Neural progenitor cell (in vitro differentiated cells): ENCODE measurements around the gene FGFR2.

Experiments used
- EZH2 ChIP-seq: fragments of 200-600 bp; sonication (generic); IDR thresholded peaks from 2 replicates; pipeline ENCODE4 v1.6.1; 2017; ENCODE audit warnings: antibody characterized with exemption, mild to moderate bottlenecking, moderate library complexity
- EZH2phosphoT487 ChIP-seq: fragments of 200-600 bp; sonication (generic); IDR thresholded peaks from 2 replicates; pipeline ENCODE4 v1.6.1; 2017; ENCODE audit warnings: antibody characterized with exemption
- TF ChIP-seq, protein P1 (sequence below): fragments of 200-600 bp; sonication (generic); IDR thresholded peaks from 2 replicates; pipeline ENCODE4 v1.5.1; 2017; ENCODE audit warnings: antibody characterized with exemption, mild to moderate bottlenecking

DNA sequence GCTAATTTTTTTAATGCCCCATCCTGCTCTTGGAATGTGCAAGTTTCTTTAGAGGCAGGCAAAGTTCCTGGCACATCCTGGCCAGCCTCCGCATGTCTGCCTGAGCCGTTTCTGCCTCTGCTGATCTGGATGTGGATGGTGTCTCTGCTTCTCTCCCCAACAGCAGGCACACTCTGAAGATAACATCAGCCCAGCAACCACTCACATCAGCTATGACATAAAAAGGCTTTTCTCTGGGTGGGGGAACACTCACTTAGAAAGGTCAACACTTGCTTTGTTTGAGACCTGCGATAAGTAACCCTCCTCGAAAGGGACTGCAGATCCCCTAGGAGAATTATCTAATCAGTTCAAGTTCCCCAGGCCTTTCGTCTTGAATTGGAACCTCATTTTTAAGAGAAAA, 142.9 kb downstream of the FGFR2 start:
- TF ChIP-seq, protein P1, sequence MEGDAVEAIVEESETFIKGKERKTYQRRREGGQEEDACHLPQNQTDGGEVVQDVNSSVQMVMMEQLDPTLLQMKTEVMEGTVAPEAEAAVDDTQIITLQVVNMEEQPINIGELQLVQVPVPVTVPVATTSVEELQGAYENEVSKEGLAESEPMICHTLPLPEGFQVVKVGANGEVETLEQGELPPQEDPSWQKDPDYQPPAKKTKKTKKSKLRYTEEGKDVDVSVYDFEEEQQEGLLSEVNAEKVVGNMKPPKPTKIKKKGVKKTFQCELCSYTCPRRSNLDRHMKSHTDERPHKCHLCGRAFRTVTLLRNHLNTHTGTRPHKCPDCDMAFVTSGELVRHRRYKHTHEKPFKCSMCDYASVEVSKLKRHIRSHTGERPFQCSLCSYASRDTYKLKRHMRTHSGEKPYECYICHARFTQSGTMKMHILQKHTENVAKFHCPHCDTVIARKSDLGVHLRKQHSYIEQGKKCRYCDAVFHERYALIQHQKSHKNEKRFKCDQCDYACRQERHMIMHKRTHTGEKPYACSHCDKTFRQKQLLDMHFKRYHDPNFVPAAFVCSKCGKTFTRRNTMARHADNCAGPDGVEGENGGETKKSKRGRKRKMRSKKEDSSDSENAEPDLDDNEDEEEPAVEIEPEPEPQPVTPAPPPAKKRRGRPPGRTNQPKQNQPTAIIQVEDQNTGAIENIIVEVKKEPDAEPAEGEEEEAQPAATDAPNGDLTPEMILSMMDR: no peak
- no peak for TF ChIP-seq EZH2
- TF ChIP-seq EZH2phosphoT487: no peak
